ENCODE data around the gene SAMD8.

SAMD8 gene

GRCh38 chr10:75079436-75080083, 31.9 kb upstream of the SAMD8 start:
- H3K79me2 ChIP-seq (ENCODE audit: insufficient read depth, low read length), result no peaks in the 10 kb centered on the region
- H3K9me3 ChIP-seq (ENCODE audit: insufficient read depth, low read length), result no peaks in the 10 kb centered on the region
- no peaks in the 10 kb centered on the region for H3K27me3 ChIP-seq (ENCODE audit: low read length)
- H3K4me2 ChIP-seq (ENCODE audit: low read depth, low read length, poor library complexity, severe bottlenecking), result no peak overlapping the region
- no peaks in the 10 kb centered on the region for H3F3A ChIP-seq (ENCODE audit: insufficient read depth)
- TF ChIP-seq EZH2phosphoT487 (conservative IDR thresholded peaks at IDR 0.05; ENCODE audit: low read length), result no peak
- TF ChIP-seq, protein P1, sequence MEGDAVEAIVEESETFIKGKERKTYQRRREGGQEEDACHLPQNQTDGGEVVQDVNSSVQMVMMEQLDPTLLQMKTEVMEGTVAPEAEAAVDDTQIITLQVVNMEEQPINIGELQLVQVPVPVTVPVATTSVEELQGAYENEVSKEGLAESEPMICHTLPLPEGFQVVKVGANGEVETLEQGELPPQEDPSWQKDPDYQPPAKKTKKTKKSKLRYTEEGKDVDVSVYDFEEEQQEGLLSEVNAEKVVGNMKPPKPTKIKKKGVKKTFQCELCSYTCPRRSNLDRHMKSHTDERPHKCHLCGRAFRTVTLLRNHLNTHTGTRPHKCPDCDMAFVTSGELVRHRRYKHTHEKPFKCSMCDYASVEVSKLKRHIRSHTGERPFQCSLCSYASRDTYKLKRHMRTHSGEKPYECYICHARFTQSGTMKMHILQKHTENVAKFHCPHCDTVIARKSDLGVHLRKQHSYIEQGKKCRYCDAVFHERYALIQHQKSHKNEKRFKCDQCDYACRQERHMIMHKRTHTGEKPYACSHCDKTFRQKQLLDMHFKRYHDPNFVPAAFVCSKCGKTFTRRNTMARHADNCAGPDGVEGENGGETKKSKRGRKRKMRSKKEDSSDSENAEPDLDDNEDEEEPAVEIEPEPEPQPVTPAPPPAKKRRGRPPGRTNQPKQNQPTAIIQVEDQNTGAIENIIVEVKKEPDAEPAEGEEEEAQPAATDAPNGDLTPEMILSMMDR (IDR thresholded peaks at IDR 0.05; ENCODE audit: insufficient read depth, low read length, poor library complexity, severe bottlenecking), result no peak
- H2AFZ ChIP-seq (ENCODE audit: low read depth, low read length, severe bottlenecking), result no peak overlapping the region
- H3K9me2 ChIP-seq (replicated peaks; ENCODE audit: insufficient read depth, low read length), result no peaks in the 10 kb centered on the region
- no peak overlapping the region for H3K4me3 ChIP-seq (ENCODE audit: insufficient read depth, low read length, poor library complexity, severe bottlenecking)
- H3K9ac ChIP-seq (ENCODE audit: low read length), result no peak overlapping the region
- H3K36me3 ChIP-seq (ENCODE audit: low read length), result no peaks in the 10 kb centered on the region
- no peak overlapping the region for H3K27ac ChIP-seq (ENCODE audit: low read depth, low read length)
- no peaks in the 10 kb centered on the region for H4K20me1 ChIP-seq (ENCODE audit: low read depth, low read length)

- Histone ChIP-seq H3K4me3 (ENCODE audit: insufficient read depth, low read length, poor library complexity, severe bottlenecking) (no peak overlapping the region), H3K9ac (ENCODE audit: low read length) (no peak overlapping the region), H2AFZ (ENCODE audit: low read depth, low read length, severe bottlenecking) (no peak overlapping the region), H3K4me2 (ENCODE audit: low read depth, low read length, poor library complexity, severe bottlenecking) (no peak overlapping the region), H3K27me3 (ENCODE audit: low read length) (no peaks in the 10 kb centered on the region), H4K20me1 (ENCODE audit: low read depth, low read length) (no peaks in the 10 kb centered on the region), H3K9me2 (replicated peaks; ENCODE audit: insufficient read depth, low read length) (no peaks in the 10 kb centered on the region), H3K36me3 (ENCODE audit: low read length) (no peaks in the 10 kb centered on the region), H3K79me2 (ENCODE audit: insufficient read depth, low read length) (no peaks in the 10 kb centered on the region), H3F3A (ENCODE audit: insufficient read depth) (no peaks in the 10 kb centered on the region), H3K27ac (ENCODE audit: low read depth, low read length) (no peak overlapping the region), H3K9me3 (ENCODE audit: insufficient read depth, low read length) (no peaks in the 10 kb centered on the region)
- TF ChIP-seq EZH2phosphoT487 (conservative IDR thresholded peaks at IDR 0.05; ENCODE audit: low read length), result no peak
- TF ChIP-seq, protein P1 (IDR thresholded peaks at IDR 0.05; ENCODE audit: insufficient read depth, low read length, poor library complexity, severe bottlenecking), result no peak
These were observed 30.9 kb upstream of the SAMD8 start for GRCh38 chr10:75080554-75080953.

DNA sequence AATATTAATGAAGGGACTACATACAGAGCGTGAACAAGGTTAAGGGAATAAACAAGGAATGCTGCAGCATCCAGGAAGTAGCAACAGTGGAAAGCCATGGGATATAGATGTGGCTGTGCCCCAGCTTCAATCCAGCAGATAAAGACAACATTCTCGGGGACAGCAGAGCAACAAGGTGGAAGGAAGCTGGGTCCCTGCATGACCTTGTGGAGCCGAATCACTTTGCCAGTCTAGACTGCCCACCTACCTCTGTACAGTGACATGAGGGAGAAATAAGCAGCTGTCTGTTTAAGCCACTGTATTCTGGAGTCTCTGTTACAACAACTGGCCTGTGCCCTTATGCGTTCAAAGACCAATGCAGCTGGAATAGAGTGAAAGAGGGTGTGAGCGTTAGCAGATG, 30.1 kb upstream of the SAMD8 start:
- H3K4me2 ChIP-seq (ENCODE audit: low read depth, low read length, poor library complexity, severe bottlenecking), result no peak overlapping the region
- H3K9me3 ChIP-seq (ENCODE audit: insufficient read depth, low read length), result no peaks in the 10 kb centered on the region
- no peaks in the 10 kb centered on the region for H3F3A ChIP-seq (ENCODE audit: insufficient read depth)
- no peak overlapping the region for H3K27ac ChIP-seq (ENCODE audit: low read depth, low read length)
- no peaks in the 10 kb centered on the region for H3K79me2 ChIP-seq (ENCODE audit: insufficient read depth, low read length)
- H2AFZ ChIP-seq (ENCODE audit: low read depth, low read length, severe bottlenecking), result no peak overlapping the region
- no peaks in the 10 kb centered on the region for H4K20me1 ChIP-seq (ENCODE audit: low read depth, low read length)
- no peaks in the 10 kb centered on the region for H3K9me2 ChIP-seq (replicated peaks; ENCODE audit: insufficient read depth, low read length)
- TF ChIP-seq, protein P1 (IDR thresholded peaks at IDR 0.05; ENCODE audit: insufficient read depth, low read length, poor library complexity, severe bottlenecking), result no peak
- TF ChIP-seq EZH2phosphoT487 (conservative IDR thresholded peaks at IDR 0.05; ENCODE audit: low read length), result no peak
- no peaks in the 10 kb centered on the region for H3K27me3 ChIP-seq (ENCODE audit: low read length)
- no peaks in the 10 kb centered on the region for H3K36me3 ChIP-seq (ENCODE audit: low read length)
- H3K4me3 ChIP-seq (ENCODE audit: insufficient read depth, low read length, poor library complexity, severe bottlenecking), result no peak overlapping the region
- H3K9ac ChIP-seq (ENCODE audit: low read length), result no peak overlapping the region
